Measurements from ENCODE around the gene CSNK2A2. TPM values are rescaled to one million over a fixed set of nuclear protein-coding genes. Genes with fewer than 3 reads are reported as not detected.

Gene CSNK2A2
- total and polyA plus RNA-seq, 10 of the 15 experiments (the other 5 are each of a cell fraction or from before 2014, with no cell fraction given): 17.4 to 79.1 (median 29.4) TPM

DNA sequence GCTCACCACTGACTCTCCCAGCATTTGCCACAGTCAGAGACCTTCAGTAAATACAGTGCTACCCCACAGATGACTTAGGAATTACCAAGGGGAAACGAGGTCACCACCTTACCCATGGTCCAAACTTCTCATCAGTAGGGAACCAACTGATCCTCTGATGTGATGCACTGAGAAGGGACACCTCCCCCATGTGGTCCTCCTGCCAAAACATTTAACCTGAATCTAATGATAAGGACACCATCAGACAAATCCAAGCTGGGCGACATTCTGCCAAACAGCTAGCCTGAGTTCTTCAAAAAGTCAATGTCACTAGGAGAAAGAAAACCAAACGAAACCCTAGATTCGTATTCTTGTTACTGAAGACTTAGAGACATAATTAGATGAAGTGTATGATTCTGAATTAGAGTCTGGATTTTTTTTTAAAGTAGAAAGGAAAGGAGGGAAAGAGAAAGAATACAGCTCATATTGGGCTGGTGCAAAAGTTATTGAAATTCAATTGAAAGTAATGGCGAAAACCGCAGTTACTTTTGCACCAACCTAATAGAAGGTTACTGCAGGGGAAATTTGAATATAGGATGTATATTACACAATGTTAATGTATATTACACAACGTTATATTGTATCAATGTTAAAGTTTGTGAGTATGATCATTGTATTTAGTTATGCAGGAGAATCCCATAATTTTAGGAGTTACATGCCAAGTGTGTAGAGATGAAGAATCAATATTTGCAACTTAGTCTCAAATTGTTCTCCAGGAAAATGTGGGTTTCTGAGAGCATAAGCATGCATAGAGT lies 2.3 kb upstream of the CSNK2A2 start:
- Histone ChIP-seq H3K4me2 (ENCODE audit: control insufficient read depth, insufficient read depth) (no peak overlapping the region), H3K9ac (ENCODE audit: control insufficient read depth, insufficient read depth, low read length) (no peak overlapping the region), H3K27ac (ENCODE audit: control insufficient read depth, insufficient read depth) (no peak overlapping the region), H3K4me3 (no peak overlapping the region), H3K27me3 (replicated peaks in 1 of 2; ENCODE audit: control insufficient read depth in 2 of 2, insufficient read depth in 2 of 2, low read length in 1 of 2) (no peaks in the 10 kb centered on the region), H3K4me1 (ENCODE audit: control insufficient read depth, insufficient read depth, low read length) (peaks cover 4% of the 10 kb centered on the region; the same call in 1 of the 2 replicates), H3K36me3 (ENCODE audit: control insufficient read depth in 2 of 2, insufficient read depth in 2 of 2, low read length in 1 of 2) (no peaks in the 10 kb centered on the region; a peak in 1 of 4 replicates), H3K9me3 (replicated peaks; ENCODE audit: control insufficient read depth, insufficient read depth, low read length) (no peaks in the 10 kb centered on the region), H2AFZ (ENCODE audit: control insufficient read depth, low read depth, low read length) (no peak overlapping the region), H4K20me1 (ENCODE audit: control insufficient read depth, insufficient read depth) (no peaks in the 10 kb centered on the region), H3K79me2 (ENCODE audit: control insufficient read depth, insufficient read depth, low read length) (peaks cover 23% of the 10 kb centered on the region)
- WGBS (ENCODE audit: insufficient coverage, insufficient replicate concordance, low lambda C conversion rate, missing lambda C conversion rate): 43% methylated on average over 7 of the region's 7 CpGs
- BruUV-seq (replicated peaks): no TSS peak
- TF ChIP-seq STAT1 (conservative IDR thresholded peaks at IDR 0.05) (no peak), TCF3 (IDR thresholded peaks at IDR 0.05; ENCODE audit: borderline replicate concordance, insufficient read depth, low read depth, low read length) (no peak), ZBED1 (IDR thresholded peaks at IDR 0.05; ENCODE audit: borderline replicate concordance) (no peak), TARDBP (IDR thresholded peaks at IDR 0.05; ENCODE audit: borderline replicate concordance) (no peak), POLR2AphosphoS2 (IDR thresholded peaks at IDR 0.05; ENCODE audit: low read depth, low read length) (no peak), SREBF1 (IDR thresholded peaks at IDR 0.05; ENCODE audit: low read length) (no peak), NFXL1 (IDR thresholded peaks at IDR 0.05; ENCODE audit: borderline replicate concordance) (no peak), ZNF207 (IDR thresholded peaks at IDR 0.05; ENCODE audit: borderline replicate concordance) (no peak), ZNF217 (IDR thresholded peaks at IDR 0.05) (no peak), KDM1A (IDR thresholded peaks at IDR 0.05; ENCODE audit: borderline replicate concordance) (no peak), NBN (IDR thresholded peaks at IDR 0.05) (no peak), HDGF (IDR thresholded peaks at IDR 0.05) (no peak)
- TF ChIP-seq, protein P1, sequence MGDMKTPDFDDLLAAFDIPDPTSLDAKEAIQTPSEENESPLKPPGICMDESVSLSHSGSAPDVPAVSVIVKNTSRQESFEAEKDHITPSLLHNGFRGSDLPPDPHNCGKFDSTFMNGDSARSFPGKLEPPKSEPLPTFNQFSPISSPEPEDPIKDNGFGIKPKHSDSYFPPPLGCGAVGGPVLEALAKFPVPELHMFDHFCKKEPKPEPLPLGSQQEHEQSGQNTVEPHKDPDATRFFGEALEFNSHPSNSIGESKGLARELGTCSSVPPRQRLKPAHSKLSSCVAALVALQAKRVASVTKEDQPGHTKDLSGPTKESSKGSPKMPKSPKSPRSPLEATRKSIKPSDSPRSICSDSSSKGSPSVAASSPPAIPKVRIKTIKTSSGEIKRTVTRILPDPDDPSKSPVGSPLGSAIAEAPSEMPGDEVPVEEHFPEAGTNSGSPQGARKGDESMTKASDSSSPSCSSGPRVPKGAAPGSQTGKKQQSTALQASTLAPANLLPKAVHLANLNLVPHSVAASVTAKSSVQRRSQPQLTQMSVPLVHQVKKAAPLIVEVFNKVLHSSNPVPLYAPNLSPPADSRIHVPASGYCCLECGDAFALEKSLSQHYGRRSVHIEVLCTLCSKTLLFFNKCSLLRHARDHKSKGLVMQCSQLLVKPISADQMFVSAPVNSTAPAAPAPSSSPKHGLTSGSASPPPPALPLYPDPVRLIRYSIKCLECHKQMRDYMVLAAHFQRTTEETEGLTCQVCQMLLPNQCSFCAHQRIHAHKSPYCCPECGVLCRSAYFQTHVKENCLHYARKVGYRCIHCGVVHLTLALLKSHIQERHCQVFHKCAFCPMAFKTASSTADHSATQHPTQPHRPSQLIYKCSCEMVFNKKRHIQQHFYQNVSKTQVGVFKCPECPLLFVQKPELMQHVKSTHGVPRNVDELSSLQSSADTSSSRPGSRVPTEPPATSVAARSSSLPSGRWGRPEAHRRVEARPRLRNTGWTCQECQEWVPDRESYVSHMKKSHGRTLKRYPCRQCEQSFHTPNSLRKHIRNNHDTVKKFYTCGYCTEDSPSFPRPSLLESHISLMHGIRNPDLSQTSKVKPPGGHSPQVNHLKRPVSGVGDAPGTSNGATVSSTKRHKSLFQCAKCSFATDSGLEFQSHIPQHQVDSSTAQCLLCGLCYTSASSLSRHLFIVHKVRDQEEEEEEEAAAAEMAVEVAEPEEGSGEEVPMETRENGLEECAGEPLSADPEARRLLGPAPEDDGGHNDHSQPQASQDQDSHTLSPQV (IDR thresholded peaks at IDR 0.05): no peak
- CTCF ChIA-PET: interaction anchor here (0.7 to 1.2 kb wide), 3 partner anchors 10 to 78 kb away, joined by 3 read pairs; a partner anchor contains a TSS
- in situ Hi-C loops (cut with MboI): no loop called here
- RAD21 ChIA-PET (ENCODE audit: unreplicated experiment): interaction anchor here (1.1 to 1.7 kb wide), 2 partner anchors 44 to 49 kb away, joined by 3 to 6 read pairs; a partner anchor contains a TSS
- SMC1A ChIA-PET (ENCODE audit: uncharacterized antibody, unreplicated experiment): interaction anchor here (1.1 to 2.1 kb wide), 3 partner anchors 42 to 43 kb away, joined by 4 to 8 read pairs (median 6); no protein-coding TSS in a partner anchor
- POLR2A ChIA-PET: no interaction called here
- DNase-seq (ENCODE audit: low read depth, low spot score) (no peak), FAIRE-seq (no peak), ATAC-seq (no peak)
- intact Hi-C loops (cut with micrococcal nuclease; ENCODE audit: unreplicated experiment): no loop called here

Data from GM12878 (cell line).